AG20443 (cell line): ENCODE results near the gene PLA2G2F.
"Not testable (repeated sequence)": the region's sequence is repeated elsewhere in the genome, so short reads cannot be mapped to it uniquely, and the experiment has no call there.

Source experiments
- DNase-seq: peaks from one replicate; pipeline ENCODE4 v3.0.0; 2012; ENCODE audit warnings: low spot score, mixed read lengths

The PLA2G2F gene

DNA sequence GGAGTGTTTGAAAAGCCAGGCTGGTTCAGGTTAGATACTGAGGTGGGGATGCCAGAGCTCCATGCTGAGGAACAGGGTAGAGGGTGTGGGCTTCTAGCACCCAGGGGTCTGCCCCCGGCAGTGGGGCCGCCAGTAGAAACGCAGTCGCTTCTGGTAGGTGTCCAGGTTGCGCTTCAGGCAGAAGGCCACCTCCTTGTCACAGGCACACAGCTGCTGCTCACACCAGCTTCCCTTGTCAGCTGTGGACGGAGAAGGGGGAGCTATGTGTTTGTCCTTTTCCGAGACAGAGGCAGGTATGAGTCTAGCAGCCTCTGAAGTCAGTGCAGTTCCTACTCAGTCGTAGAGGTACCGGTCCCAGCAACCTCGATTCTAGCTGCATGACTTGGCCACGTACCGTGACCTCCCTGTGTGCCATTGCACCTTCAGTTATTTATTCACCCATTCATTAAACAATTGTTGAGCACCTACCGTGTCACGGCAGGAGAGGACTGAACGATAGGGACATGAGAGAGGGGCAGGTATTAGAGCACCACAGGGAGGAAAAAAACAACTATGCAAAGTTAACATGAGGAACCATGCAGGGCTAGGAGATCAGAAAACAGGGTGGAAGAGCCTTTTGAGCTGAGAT lies 25.0 kb upstream of the PLA2G2F start:
- no peak for DNase-seq

- no peak for DNase-seq
Observed at GRCh38 chr1:20115479-20115878, 23.6 kb upstream of the PLA2G2F start.

GRCh38 chr1:20115916-20116315 lies 23.2 kb upstream of the PLA2G2F start:
- no peak for DNase-seq

- DNase-seq = no peak
Observed at GRCh38 chr1:20117236-20117635, 21.9 kb upstream of the PLA2G2F start.

- no peak for DNase-seq
Observed at GRCh38 chr1:20119347-20119746, 19.8 kb upstream of the PLA2G2F start, which contains the start of gene PLA2G2D. PLA2G2D (minus strand) TSS chr1:20119536; CDS start chr1:20119498, 38 bp downstream.

DNA sequence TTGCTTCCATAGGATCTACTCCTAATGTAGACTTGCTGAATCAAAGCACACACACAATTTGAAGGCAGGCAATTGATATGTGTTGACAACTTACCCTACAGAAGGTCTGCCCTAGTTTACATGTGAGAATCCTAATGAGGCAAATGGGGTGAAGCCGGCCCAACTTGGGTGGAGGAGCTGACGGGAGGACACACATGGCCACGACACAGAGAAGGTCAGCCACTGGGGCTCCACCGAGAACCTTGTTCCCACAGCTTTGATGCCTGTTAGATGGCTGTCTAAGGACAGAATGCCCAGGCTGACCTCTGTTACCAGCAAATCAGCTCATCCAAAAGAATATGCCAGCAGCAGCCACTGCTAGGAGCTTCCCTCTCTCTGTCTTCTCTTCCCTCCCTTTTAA lies 18.3 kb upstream of the PLA2G2F start:
- no peak for DNase-seq

DNA sequence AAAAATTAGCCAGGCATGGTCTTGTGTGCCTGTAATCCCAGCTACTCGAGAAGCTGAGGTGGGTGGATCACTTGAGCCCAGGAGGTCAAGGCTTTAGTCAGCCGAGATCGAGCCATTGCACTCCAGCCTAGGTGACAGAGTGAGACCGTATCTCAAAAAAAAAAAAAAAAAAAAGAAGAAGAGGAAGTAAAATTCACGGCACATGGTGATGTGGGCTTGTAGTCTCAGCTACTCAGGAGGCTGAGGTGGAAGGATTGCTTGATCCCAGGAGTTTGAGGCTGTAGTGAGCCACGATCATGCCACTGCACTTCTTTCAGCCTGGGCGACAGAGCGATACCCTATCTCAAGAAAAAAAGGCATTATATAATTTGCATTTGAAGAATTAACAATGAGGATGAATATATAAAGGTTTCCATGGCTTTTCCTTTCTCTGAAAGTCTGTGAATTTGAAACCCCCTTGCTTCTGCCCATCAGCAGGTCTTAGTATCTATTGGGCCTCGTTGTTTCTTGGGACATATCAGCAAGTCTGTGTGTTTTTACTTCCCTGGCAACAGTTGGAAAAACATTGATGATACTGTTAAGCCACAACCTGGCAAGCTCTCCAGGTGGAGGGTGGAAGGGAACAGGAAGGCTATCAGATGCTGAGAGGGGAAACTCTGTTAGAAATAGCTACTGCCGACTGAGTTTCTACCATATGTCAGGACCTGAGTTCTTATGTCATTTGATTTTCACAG lies 15.2 kb upstream of the PLA2G2F start:
- DNase-seq = no peak

- peak; percentile 81 for DNase-seq
Observed at GRCh38 chr1:20124456-20125057, 14.6 kb upstream of the PLA2G2F start.

DNA sequence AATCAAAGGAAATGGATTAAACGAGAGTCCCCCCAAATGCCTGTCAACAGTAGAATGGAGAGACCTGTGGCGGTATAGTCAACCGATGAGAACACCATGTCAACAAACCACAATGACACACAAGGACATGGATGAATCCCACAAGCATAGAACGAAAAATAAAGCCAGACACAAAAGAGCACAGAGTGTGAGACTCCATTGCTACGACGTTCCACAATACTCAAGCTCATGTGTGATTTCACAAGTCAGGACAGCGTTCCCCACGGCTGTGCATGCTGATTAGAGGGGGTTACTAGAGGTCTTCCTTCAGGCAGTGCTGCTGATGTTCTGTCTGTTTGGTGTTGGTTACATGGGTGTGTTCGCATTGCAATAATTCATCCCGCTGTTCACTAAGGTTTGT lies 14.0 kb upstream of the PLA2G2F start:
- no peak for DNase-seq

DNA sequence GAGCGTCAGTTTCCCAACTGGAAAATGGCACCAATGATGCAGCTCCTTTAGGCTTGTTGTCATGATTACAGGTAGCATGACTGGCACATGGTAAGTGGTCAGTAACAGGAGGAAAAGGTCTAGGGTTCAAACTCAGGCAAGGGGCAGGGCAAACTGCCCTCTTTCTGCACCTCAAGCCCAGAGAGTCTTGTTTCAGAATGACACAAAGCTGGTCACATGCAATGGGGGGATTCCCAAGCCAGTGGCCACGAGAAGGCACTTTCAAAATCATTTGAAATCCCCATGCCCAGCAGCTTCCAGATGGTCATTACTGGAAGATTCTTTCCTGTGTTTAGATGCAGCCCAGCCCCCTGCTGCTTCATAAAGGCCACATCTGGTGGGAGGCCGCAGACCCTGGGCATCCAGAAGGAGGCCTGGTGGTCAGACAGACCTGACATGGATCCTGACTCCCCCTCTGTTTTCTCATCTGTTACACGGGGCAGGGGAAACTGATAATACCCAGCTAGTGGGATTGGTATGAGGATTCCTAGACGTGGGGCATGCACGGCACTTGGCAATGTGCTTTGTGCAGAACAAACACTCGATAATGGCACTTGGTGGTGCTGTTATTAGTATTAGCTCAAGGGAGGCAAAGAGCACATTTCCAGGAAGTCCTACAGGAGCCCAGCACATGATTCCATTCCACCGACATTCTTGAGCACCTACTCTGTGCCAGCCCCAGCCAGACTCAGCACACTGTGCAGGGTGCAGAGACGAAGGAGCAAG lies 12.9 kb upstream of the PLA2G2F start:
- no peak for DNase-seq

DNA sequence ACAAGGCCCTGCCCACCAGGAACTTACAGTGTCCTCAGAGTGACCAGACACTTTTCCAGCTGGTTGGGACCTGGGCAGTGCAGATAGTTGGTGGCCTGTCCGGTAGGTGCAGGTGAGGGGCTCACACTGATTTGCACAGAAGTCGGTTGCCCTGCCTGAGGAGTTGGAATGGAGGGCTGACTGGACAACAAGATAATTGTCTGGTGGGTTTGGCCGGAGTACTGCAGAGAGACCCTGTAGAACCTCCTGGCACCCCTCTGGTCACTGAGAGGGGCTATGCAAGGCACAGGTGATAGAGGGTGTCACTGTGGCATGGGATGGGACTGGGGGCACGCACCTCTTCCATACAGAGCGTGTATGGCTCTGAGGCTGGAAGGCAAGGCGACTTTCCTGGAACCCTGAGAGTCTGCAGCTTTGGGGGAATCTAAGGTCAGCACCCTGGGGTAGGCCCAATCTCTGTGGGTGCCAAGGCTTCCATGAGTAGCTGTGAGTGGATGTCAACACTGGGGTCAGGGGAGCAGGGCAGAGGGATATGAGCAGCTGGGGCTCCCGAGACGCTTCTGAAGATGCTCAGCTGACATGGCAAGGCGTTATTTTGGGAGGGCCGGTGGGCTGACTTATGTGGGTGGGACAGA lies 12.2 kb upstream of the PLA2G2F start:
- no peak for DNase-seq

GRCh38 chr1:20130518-20130917 lies 8.6 kb upstream of the PLA2G2F start:
- DNase-seq = not testable (repeated sequence)

DNA sequence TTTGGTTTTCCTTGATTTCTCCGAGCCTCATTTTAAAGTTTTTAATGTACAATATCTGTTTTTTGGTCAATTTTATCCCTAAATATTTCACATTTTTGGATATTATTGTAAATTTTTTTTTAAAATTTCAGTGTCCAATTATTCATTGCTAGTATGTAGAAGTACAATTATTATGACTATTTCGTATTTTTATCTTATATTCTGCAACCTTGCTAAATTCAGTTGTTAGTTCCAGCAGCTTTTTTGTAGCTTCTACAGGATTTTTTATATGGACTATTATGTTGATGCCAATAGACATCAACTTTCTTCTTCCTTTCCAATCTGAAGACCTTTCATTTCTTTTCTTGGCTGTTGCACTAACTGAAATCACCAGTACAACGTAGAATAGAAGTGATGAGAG lies 4.1 kb upstream of the PLA2G2F start:
- no peak for DNase-seq

DNA sequence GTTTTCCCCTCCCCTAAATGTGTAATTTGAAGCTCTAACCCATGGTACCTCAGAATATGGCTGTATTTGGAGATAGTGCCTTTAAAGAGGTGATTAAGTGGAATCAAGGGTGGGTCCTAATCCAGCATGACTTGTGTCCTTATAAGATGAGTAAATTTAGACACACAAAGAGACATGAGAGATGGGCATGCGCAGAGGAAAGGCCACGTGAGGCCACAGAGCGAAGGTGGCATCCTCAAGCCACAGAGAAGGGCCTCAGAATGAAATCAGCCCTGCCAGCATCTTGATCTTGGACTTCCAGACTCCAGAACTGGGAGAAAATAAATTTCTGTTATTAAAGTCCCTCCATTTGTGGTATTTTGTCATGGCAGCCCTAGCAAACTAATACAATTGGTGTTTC lies 2.9 kb upstream of the PLA2G2F start:
- DNase-seq = no peak

GRCh38 chr1:20137055-20137454 lies 2.1 kb upstream of the PLA2G2F start:
- peak; percentile 2 for DNase-seq

DNA sequence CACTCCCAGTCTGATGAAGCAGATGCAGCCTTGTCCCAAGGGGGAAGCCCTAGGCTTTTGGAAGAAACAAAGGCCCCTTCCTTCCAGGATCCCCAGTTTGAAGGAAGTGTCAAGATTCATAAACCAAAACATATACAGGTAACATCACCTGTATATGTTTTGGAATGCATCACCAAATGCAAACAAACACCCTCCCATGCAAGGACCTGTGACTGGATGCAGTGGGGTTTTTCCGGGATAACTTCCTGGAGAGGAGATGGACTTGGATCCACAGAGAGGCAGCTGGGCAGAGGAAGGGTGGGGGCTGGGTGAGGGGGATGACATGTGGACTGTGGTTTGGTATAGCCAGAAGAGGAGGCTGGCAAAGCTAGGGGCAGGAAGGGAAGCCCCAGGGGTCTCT lies 1.5 kb upstream of the PLA2G2F start:
- DNase-seq = peak; percentile 4

GRCh38 chr1:20138346-20138745 lies 777 bp upstream of the PLA2G2F start:
- peak; percentile 8 for DNase-seq

DNA sequence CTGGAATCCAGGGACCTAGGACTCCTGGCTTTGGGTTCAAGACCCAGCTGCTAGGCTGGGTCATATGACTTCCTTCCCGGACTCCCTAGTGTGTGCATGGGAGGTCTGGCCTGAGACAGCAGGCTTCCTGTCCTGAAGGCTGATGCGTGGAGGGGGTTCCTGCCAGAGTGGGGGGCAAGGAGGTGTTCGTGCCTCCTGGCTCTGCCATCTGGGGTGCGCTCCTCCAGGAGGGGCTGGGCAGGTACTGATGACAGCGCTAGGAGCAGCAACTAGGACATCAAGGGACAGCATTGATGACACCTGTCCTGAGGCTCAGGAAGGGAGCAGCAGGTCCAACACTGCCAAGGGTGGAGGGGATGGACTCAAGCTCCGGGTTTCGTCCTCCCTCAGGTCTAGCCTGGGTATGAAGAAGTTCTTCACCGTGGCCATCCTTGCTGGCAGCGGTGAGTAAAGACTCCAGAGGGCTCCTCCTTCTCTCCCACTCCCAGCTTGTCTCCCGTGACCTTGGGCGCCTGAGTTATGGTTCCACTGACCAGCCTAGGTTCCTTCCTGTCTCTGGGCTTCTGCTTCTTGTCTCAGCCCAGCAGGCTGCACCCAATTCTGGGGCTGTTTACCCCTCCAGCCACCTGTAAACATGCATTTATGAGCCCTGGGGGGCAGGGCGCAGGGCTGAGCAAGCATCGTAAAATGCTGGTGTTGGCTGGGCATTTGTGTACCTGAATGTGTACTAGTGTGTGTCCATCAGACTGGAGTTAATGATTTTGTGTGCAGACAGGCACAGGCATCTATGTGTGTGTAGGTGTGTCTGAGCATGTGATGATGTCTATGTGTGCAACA lies 871 bp downstream of the PLA2G2F start:
- peak; percentile 2 for DNase-seq

DNA sequence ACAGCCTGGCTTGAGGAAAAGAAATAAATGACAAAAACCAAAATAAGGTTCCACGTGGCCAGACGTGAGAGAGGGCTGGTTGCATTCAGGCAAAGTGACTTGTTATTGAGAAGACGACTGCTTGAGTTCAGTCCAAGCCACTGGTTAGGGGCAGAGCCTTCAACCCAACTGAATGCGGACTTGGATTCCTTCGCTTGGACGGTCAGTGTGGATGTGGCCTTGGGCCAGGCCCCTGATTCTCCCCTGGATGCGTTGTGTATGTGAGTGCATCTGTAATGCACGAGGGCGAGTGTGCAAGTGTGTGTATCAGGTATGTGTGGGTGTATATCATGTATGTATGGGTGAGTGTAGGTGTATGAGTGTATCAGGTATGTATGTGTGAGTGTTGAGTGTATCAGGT lies 1.9 kb downstream of the PLA2G2F start:
- no peak for DNase-seq

DNA sequence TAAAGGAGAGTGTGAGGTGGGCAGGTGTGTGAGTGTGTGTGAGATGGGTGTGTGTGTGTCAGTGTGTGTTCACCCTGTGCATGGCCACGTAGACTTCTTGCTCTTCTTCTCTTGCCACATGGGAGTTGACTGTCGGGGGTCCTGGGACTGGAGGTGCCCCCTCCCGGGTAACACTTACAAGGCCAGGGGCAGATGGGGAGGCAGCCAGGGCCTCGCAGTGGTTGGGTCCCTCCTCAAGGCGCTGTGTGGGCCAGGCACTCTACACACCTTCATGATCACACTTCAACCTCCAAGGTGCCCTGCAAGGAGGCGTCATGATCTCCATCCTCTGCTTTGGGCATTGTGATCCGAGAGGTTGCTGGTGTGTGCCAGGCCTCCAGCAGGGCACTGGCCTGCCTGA lies 2.3 kb downstream of the PLA2G2F start:
- DNase-seq = no peak

GRCh38 chr1:20142001-20142710 lies 3.0 kb downstream of the PLA2G2F start:
- no peak for DNase-seq
